ENCODE data around the gene CDHR2.
"Not testable (repeated sequence)": the region's sequence is repeated elsewhere in the genome, so short reads cannot be mapped to it uniquely, and the experiment has no call there.

CDHR2 gene

GRCh38 chr5:176575066-176575465, 25.9 kb downstream of the CDHR2 start:
- DNase-seq = no peak

- no peak for DNase-seq
Measured at GRCh38 chr5:176575488-176576422, 26.6 kb downstream of the CDHR2 start.

- no peak for DNase-seq
Measured at GRCh38 chr5:176577312-176578176, 28.4 kb downstream of the CDHR2 start.

DNA sequence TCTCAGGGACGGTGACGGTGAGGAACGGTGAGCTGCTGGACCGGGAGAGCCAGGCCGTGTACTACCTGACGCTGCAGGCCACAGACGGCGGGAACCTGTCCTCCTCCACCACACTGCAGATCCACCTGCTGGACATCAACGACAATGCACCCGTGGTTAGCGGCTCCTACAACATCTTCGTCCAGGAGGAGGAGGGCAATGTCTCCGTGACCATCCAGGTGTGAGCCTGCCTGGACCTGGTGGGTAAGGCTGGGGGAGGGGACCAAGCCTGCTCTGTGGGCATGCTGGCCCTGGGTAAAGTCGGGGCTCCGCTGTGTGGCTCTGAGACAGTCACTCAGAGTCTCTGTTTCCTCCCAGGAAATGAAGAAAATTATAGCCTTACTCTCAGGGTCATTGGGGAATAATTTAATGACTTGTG, 29.3 kb downstream of the CDHR2 start:
- DNase-seq = peak in 3 of 5 donors; percentile 30 to 47 (median 32)

GRCh38 chr5:176579323-176579722, 30.2 kb downstream of the CDHR2 start:
- no peak for DNase-seq

GRCh38 chr5:176581361-176581760, 32.2 kb downstream of the CDHR2 start:
- DNase-seq = no peak

GRCh38 chr5:176583076-176583475, 33.9 kb downstream of the CDHR2 start:
- no peak for DNase-seq

GRCh38 chr5:176587398-176587797, 38.3 kb downstream of the CDHR2 start:
- no peak for DNase-seq

- no peak for DNase-seq
Measured at GRCh38 chr5:176588297-176588696, 39.2 kb downstream of the CDHR2 start.

DNA sequence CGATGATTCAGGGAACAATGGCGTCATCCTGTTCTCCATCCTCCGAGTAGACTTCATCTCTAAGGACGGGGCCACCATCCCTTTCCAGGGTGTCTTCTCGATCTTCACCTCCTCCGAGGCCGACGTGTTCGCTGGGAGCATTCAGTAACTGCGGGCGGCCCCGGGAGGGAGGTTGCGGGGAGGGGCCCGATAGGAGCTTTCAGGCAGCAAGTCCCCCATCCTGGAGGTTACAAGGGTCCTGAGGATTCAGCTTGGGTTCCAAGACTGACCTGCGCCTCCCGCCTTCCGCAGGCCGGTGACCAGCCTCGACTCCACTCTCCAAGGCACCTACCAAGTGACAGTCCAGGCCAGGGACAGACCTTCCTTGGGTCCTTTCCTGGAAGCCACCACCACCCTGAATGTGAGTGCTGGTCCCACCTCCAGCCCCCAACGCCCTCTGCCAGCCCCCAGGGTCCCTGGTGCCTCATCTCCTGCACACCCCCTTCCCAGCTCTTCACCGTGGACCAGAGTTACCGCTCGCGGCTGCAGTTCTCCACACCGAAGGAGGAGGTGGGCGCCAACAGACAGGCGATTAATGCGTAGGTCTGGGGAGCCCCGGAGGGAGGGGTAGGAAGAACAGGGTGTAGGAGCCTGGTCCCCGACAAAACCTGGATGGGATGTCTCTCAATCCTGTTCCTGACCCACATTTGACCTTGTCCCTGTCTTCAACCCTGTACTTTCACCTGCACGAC, 40.1 kb downstream of the CDHR2 start:
- DNase-seq = no peak

GRCh38 chr5:176590035-176590717, 41.0 kb downstream of the CDHR2 start:
- no peak for DNase-seq

GRCh38 chr5:176591667-176592066, 42.5 kb downstream of the CDHR2 start:
- DNase-seq = not testable (repeated sequence)

GRCh38 chr5:176592573-176592972, 43.4 kb downstream of the CDHR2 start:
- no peak for DNase-seq

GRCh38 chr5:176593273-176593869, 44.2 kb downstream of the CDHR2 start:
- DNase-seq = no peak

- DNase-seq = no peak
Measured at GRCh38 chr5:176594554-176594953, 45.4 kb downstream of the CDHR2 start.

DNA sequence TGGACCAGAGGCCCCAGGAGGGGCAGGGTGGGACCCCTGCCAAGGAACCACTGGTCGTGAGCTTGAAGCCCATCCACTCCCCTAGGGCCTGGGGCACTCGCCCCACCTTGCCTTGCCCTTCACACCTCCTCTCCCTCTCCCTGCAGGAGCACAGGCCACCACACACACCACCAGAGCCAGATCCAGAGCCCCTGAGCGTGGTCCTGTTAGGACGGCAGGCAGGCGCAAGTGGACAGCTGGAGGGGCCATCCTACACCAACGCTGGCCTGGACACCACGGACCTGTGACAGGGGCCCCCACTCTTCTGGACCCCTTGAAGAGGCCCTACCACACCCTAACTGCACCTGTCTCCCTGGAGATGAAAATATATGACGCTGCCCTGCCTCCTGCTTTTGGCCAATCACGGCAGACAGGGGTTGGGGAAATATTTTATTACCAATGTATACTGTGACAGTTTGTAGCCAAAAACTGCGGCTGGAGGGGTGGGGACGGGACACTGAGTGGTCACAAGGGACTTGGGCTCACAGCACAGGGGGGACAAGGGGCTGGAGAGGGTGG, 46.3 kb downstream of the CDHR2 start:
- no peak for DNase-seq

GRCh38 chr5:176596069-176596644, 47.0 kb downstream of the CDHR2 start:
- no peak for DNase-seq

DNA sequence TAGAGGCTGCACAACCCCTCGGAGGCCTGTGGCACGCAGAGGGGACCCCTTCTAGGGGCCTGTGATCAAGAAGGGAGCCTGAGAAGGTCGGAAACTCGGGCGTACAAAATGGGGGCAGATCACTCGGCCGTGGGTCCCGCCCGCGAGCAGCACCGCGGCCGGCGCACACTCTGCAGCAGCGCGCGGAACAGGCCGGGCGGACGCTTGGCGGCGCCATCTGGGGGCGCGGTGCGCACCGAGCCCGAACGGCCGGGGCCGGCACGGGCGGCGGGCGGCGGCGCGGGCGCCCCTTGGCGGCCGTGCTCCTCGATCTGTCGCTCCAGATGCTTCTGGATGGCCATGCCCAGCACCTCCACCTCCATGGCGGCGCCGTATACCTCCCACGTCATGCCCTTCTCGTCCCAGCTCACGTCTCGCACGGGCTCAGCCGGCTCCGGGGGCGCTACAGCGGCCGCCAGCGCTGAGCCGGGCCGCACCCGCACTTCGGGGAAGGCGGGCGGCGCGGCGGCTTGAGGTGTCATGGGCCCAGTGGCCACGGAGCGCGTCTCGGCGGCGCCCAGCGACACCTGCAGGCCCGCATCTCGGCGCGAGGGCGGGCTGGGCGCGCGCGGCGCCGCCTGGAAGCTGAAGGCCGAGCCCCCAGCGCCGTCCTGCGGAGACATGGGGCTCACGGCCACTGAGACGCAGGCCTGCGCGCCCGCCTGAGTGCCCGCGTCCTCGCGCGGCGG, 47.7 kb downstream of the CDHR2 start:
- peak; percentile 47 to 67 (median 64) for DNase-seq

DNA sequence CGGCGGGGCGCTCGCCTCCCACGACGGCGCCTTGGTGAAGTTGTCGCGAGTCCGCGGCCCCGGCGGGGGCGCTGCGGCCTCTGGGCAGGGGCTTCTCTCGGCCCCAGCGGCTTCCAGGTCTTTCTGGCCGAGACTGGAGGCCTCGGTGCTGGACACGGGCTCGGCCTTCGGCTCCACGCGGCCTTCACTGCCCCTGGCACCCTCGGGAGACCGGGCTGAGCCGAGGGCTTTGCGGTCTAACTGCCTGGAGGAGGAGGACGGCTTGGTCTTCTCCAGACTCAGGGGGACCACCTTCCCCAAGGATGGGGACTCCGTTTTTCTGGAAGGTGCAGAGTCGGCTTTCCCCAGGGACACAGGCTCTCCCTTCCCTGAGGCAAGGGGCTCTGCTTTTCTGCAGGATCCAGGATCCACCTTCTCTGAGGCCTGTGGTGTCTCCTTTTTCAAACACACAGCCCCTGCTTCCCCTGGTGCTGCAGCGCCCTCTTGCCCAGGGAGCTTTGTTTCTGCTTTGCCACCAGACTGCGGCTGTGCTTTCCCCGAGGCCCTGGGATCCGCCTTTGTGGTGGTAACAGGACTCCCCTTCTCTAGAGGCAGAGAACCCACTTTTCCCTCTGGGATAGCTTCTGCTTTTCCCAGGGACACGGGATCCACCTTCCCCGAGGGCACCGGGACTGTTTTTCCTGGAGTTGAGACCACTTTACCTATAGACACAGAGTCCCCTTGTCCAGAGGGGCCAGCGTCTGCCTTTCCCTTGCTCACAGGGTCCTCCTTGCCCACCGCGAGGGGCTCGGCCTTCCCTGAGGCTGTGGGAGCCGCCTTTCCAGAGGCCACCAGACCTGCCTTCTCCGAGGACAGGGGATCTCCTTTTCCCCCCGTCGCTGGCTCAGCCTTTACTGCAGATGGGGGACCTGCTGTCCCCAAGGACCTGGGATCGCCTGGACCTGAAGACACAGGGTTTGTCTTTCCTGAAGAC, 48.6 kb downstream of the CDHR2 start:
- DNase-seq = no peak

Data from T-helper 1 cell (primary cell).